DMS53 treated with DMSO at 0.1 percent for 48 hours (cell line): ENCODE results near the gene DHX34.
A peak's percentile ranks its signal among the peaks of the same experiment; 100 is the strongest.

Experiments used
- DNase-seq: peaks from one replicate; lab custom pipeline; 2025; ENCODE audit not compliant: unreplicated experiment; lab: John Stamatoyannopoulos, UW

The DHX34 gene

GRCh38 chr19:47415953-47416642, 67.0 kb downstream of the DHX34 start:
- no peak for DNase-seq

- no peak for DNase-seq
Observed at GRCh38 chr19:47416643-47416985, 67.5 kb downstream of the DHX34 start.

DNA sequence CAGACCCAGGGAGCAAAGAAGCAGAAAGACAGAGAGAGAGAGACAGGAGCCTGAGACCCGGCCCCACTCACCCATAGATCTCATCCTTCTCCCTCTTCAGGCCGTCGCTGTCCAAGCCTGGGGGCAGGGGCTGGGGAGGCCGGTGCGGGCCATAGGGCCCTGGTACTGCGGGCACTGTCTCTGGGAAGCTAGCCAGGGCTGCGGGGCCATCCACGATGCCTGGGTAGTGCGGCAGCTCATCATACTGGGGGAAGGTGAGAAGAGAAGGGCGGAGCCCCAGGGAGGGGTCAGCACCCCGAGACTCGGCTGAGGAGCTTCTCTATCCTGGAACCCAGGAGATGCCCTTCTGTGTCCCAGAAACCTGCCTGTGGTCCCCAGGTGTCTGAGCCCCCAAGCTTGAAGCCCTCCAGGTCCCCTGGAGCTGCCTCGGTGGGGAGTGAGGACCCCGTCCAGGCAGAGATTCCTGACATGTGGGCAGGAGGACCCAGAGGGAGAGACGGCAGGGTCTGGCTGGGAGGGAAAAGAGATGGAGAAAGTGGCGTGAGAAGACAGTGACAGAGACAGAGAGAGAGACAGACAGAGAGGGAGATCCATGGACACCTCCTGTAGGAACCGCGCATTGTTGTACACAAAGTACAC, 68.1 kb downstream of the DHX34 start:
- peak; percentile 18 for DNase-seq

DNA sequence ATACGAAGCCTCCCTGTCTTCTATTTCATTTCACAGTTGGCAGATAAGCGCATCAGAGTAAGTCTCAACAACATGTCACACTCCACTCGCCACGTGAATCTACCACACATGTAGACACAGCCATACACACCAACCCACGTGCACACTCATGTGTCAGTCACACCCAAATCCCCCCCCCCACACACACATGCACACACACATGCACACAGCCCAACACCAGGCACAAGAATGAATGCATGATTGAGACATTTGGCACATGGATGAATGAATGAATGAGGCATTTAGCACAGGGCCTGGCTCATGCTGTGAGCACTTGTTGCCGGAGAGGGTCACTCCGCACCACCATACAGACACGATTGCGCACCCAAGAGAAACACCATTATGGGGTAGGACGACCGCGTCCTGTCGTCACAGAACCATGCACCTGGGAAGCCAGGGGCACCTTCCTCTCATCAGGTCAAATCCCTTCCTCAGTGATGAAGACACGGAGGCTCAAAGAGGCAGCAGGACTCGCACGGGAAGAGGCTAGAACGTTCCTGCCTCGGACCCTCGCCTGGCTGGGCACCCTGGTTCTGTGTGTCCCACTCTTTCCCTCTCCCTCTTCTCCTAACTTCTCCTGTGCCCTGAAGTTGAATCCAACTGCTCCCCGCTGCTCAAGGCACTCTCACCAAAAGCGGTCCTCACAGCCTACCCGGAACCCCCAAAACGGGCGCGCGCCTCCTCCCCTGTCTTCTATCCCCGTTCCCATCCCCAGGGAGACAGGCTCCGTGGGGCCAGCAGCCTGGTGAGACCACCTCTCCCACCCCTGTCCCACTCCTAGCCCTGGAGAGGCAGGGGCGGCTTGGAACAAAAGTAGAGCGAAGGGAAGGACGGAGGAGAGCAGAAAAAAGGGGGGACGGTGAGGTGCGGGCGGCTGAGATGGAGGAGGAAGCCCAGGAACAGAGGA, 68.9 kb downstream of the DHX34 start:
- peak; percentile 17 for DNase-seq

- DNase-seq, result no peak
Observed at GRCh38 chr19:47418692-47419029, 69.5 kb downstream of the DHX34 start.

GRCh38 chr19:47419030-47419783, 70.1 kb downstream of the DHX34 start, which contains the start of gene MEIS3:
Gene MEIS3, minus strand, starts transcription at chr19:47419527. Its CDS starts 446 bp downstream, at chr19:47419081.
- no peak for DNase-seq

- no peak for DNase-seq
Observed at GRCh38 chr19:47419789-47420188, 70.7 kb downstream of the DHX34 start.

DNA sequence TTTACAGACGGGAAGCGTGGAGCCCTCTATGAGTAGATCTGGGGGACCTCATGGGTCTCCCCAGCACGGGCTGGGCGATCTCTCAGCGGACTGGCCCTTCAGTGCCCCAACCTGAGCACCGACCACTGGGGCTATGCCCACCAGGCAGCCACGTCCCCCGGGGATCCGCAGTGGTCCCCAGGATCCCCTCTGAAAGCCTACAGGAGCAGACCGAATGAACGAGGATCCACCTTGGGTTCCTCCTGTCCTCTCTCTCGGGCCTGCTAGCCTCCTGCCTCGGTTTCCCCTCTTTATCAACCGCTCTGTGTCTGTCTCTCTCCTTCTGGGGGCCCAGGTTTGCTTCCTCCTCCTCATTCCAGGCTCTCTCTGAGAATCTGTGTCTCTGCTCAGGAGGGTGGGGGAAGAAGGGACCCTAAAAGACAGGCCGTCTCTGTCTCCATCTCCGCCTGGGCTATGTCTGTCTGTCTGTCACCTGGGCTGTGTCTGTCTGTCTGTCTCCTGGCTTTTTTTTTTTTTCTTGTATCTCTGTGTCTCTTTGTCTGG, 72.2 kb downstream of the DHX34 start:
- no peak for DNase-seq

DNA sequence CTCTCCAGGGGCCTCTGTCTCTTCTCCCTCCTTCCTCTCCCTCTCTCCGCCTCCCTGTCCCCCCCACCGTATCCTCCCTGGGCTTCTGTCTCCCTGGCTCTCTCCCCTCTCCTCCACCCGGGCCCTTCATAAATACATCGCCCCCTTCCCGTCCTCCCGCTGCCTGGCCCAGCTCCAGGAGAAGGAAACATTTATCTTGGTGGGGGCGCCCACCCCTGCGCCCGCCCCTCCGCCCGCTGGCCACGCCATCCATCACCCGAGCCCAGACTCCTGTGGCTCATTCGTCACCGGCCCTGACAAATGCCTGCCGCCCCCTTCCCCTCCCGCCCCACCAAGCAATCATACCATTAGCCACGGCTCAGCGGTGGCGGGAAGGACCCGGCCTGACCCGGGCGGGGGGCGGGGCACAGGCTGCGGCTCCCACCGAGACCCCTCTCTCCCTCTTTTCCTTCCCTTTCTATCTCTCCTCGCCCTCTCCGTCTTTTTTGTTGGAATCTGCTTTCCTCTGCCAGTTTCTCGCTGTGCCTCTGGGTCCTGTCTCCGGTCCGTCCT, 72.8 kb downstream of the DHX34 start:
- DNase-seq, result no peak

GRCh38 chr19:47422417-47423163, 73.5 kb downstream of the DHX34 start:
- no peak for DNase-seq

GRCh38 chr19:47423203-47423882, 74.2 kb downstream of the DHX34 start:
- DNase-seq, result no peak

DNA sequence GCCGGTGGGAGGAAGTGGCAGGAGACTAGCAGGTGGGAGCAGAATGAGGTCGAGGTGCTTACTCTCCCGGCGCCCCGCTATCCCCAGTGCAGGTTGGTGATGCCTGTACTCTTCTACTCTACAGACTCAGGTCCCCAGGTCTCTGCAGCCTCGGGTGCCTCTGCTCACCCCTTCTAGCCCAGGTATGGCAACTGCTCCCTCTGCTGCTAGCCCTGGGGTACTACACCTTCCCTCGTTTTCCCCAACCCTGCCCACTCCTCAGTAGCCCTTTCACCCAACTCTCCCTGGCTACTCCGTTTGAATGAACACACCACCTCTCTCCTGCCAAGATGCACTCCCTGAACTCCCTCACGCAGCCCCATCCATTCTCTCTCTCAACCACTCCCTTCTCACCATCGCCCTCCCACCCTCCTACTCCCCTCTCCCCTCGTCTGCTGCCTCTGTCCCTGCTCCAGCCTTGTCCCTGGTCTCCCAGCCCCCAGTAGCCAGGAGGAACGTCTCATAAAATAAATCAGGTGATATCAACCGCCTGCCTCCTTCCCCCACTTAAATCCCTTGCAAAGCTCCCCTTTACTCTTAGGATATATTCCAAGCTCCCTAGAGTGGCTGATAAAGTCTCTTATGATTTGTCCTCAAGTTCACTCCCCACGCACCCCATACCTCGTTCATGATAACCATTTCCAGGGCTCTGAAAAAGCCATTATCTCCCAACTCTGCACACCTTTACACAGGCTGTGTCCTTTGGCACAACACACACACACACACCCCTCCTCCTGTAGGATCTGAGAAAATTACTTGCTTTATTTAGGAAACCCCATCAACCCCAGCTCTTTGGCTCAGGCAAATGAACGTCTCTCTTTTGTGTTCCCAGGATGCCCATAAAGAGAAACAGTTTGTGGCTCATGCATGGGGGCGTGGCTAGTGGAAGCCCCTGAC, 78.4 kb downstream of the DHX34 start:
- peak; percentile 61 for DNase-seq

GRCh38 chr19:47428177-47428894, 79.2 kb downstream of the DHX34 start:
- peak; percentile 56 for DNase-seq

GRCh38 chr19:47429140-47429793, 80.2 kb downstream of the DHX34 start:
- no peak for DNase-seq

DNA sequence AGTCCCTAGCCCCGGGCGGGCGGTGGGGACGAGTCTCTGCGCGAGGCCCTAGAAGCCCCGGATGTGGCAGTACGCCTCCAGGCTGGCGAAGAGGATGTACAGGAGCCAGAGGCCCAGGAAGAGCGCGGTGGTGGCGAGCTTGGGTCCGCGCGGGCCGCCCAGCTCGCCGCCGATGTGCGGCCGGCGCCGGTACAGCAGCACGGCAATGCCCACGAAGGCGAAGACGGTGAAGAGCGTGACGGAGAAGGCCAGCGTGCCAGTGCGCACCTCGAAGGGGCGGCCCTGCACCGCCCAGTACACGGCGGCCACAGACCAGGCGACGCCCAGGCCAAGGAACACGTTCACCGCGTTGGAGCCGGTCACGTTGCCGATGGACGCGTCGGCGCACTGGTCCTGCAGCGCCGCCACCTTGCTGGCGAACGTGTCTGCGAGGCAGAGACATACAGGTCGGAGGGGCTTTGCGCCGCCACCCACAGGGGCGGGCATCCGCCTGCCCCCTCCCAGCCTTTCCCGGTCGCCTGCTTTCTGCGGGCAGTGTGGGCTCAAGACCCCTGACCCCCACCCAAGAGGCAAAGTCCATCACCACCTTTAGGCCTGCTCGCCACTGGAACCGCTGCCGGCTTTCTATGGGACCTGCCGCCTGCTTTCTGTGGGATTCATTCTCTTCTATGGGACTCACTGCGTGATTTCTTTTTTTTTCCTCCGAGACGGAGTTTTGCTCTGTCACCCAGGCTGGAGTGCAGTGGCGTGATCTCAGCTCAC, 81.1 kb downstream of the DHX34 start:
- peak; percentile 54 for DNase-seq

DNA sequence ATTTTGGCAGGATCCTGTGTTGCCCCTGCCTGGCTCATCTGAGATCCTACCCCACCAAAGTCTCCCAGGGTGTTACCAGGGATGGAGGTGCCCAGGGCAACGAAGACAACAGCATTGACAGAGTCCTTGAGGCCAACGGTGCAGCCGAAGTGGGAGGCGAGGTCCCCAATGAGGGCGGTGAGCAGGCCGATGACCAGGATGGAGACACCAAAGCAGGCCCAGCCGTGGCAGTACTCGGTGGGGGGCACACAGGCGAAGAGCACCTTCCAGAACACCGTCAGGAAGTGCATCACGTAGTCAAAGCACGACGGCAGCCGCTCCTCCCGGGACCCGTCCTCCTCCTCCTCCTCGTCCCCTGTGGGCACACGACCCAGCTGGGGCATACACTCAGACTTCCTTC, 83.0 kb downstream of the DHX34 start:
- no peak for DNase-seq
